K562 (cell line): Measurements from ENCODE around the gene TBXAS1. TPM values are rescaled to one million over a fixed set of nuclear protein-coding genes. Genes with fewer than 3 reads are reported as not detected.

Source experiments
- ATF7 ChIP-seq: fragments of 450-650 bp; IDR thresholded peaks from 2 replicates; pipeline ENCODE4 v1.7.1; 2014; ENCODE audit warnings: mild to moderate bottlenecking, moderate library complexity
- BRCA1 ChIP-seq, 2 experiments: fragments of 450-650 bp in 1 of 2; sonication (generic) in 1 of 2; formaldehyde crosslinking in 1 of 2; IDR thresholded peaks; 2 replicates each; pipeline versions ENCODE4 v1.5.0 to v1.6.1; 2017 to 2020; ENCODE audit warnings: mild to moderate bottlenecking in 1 of 2, missing genetic modification reagents in 1 of 2
- ELF1 ChIP-seq: fragments of 200-800 bp; sonication (Bioruptor generic); IDR thresholded peaks from 2 replicates; pipeline ENCODE4 v1.6.1; 2016; ENCODE audit warnings: missing genetic modification characterization, missing compliant biosample characterization
- FOXP1 ChIP-seq: sonication (generic); formaldehyde crosslinking; IDR thresholded peaks from 2 replicates; pipeline ENCODE4 v1.8.0; 2022; ENCODE audit warnings: mild to moderate bottlenecking, missing genetic modification reagents
- ZNF134 ChIP-seq: fragments of 250-450 bp; sonication (Bioruptor Pico); conservative IDR thresholded peaks from 2 replicates; pipeline ENCODE4 v1.4.0; 2020
- ZNF174 ChIP-seq: fragments of 250-450 bp; sonication (Bioruptor Pico); IDR thresholded peaks from 2 replicates; pipeline ENCODE4 v1.4.0; 2020; ENCODE audit warnings: mild to moderate bottlenecking
- ZNF316 ChIP-seq: fragments of 450-650 bp; IDR thresholded peaks from 2 replicates; pipeline ENCODE4 v1.6.1; 2016
- polyA plus RNA-seq, 8 experiments: library from polyadenylated mRNA; depleted of rRNA in 4 of 8; stranded (reverse) in 5 of 8; unstranded in 3 of 8; fragments of >200 nt; fragmentation: Nextera tagmentation in 2 of 8; fragmentation: Illumina TruSeq in 1 of 8; extraction: Ambion mirVana in 2 of 8; extraction: Trizol in 1 of 8; gene quantifications; 2 replicates each; pipeline versions ENCODE4 v1.2.1 to v1.2.3, GENCODE V29; 2011 to 2014; ENCODE audit warnings: inconsistent platforms in 1 of 8, missing spikeins in 1 of 8
- total RNA-seq, 7 experiments: library from RNA; depleted of rRNA in 6 of 7; stranded (reverse); fragments of >200 nt in 6 of 7; fragmentation: Illumina TruSeq in 2 of 7; extraction: Trizol in 2 of 7; gene quantifications; 2 replicates each; pipeline versions ENCODE4 v1.2.1 to v1.2.3, GENCODE V29; 2011 to 2021; ENCODE audit warnings: low replicate concordance in 1 of 7
- TF ChIP-seq, protein P1 (sequence below): fragments of 450-650 bp; IDR thresholded peaks from 2 replicates; pipeline ENCODE4 v1.6.1; 2016; ENCODE audit warnings: mild to moderate bottlenecking, moderate library complexity
- TF ChIP-seq, protein P2 (sequence below): fragments of 450-650 bp; conservative IDR thresholded peaks from 2 replicates; pipeline ENCODE4 v1.6.1; 2016; ENCODE audit warnings: missing genetic modification characterization, low read depth, mild to moderate bottlenecking, missing compliant biosample characterization, moderate library complexity
- TF ChIP-seq, protein P3 (sequence below): sonication (generic); formaldehyde crosslinking; IDR thresholded peaks from 2 replicates; pipeline ENCODE4 v1.8.0; 2022; ENCODE audit warnings: mild to moderate bottlenecking, missing genetic modification reagents

Gene TBXAS1
- total and polyA plus RNA-seq, 9 of the 15 experiments (the other 6 are each of a cell fraction or from before 2014, with no cell fraction given) = 1.1 to 8.3 (median 1.9) TPM

GRCh38 chr7:139829025-139829774, at the start of gene TBXAS1 (continued):
- TF ChIP-seq, protein P1, sequence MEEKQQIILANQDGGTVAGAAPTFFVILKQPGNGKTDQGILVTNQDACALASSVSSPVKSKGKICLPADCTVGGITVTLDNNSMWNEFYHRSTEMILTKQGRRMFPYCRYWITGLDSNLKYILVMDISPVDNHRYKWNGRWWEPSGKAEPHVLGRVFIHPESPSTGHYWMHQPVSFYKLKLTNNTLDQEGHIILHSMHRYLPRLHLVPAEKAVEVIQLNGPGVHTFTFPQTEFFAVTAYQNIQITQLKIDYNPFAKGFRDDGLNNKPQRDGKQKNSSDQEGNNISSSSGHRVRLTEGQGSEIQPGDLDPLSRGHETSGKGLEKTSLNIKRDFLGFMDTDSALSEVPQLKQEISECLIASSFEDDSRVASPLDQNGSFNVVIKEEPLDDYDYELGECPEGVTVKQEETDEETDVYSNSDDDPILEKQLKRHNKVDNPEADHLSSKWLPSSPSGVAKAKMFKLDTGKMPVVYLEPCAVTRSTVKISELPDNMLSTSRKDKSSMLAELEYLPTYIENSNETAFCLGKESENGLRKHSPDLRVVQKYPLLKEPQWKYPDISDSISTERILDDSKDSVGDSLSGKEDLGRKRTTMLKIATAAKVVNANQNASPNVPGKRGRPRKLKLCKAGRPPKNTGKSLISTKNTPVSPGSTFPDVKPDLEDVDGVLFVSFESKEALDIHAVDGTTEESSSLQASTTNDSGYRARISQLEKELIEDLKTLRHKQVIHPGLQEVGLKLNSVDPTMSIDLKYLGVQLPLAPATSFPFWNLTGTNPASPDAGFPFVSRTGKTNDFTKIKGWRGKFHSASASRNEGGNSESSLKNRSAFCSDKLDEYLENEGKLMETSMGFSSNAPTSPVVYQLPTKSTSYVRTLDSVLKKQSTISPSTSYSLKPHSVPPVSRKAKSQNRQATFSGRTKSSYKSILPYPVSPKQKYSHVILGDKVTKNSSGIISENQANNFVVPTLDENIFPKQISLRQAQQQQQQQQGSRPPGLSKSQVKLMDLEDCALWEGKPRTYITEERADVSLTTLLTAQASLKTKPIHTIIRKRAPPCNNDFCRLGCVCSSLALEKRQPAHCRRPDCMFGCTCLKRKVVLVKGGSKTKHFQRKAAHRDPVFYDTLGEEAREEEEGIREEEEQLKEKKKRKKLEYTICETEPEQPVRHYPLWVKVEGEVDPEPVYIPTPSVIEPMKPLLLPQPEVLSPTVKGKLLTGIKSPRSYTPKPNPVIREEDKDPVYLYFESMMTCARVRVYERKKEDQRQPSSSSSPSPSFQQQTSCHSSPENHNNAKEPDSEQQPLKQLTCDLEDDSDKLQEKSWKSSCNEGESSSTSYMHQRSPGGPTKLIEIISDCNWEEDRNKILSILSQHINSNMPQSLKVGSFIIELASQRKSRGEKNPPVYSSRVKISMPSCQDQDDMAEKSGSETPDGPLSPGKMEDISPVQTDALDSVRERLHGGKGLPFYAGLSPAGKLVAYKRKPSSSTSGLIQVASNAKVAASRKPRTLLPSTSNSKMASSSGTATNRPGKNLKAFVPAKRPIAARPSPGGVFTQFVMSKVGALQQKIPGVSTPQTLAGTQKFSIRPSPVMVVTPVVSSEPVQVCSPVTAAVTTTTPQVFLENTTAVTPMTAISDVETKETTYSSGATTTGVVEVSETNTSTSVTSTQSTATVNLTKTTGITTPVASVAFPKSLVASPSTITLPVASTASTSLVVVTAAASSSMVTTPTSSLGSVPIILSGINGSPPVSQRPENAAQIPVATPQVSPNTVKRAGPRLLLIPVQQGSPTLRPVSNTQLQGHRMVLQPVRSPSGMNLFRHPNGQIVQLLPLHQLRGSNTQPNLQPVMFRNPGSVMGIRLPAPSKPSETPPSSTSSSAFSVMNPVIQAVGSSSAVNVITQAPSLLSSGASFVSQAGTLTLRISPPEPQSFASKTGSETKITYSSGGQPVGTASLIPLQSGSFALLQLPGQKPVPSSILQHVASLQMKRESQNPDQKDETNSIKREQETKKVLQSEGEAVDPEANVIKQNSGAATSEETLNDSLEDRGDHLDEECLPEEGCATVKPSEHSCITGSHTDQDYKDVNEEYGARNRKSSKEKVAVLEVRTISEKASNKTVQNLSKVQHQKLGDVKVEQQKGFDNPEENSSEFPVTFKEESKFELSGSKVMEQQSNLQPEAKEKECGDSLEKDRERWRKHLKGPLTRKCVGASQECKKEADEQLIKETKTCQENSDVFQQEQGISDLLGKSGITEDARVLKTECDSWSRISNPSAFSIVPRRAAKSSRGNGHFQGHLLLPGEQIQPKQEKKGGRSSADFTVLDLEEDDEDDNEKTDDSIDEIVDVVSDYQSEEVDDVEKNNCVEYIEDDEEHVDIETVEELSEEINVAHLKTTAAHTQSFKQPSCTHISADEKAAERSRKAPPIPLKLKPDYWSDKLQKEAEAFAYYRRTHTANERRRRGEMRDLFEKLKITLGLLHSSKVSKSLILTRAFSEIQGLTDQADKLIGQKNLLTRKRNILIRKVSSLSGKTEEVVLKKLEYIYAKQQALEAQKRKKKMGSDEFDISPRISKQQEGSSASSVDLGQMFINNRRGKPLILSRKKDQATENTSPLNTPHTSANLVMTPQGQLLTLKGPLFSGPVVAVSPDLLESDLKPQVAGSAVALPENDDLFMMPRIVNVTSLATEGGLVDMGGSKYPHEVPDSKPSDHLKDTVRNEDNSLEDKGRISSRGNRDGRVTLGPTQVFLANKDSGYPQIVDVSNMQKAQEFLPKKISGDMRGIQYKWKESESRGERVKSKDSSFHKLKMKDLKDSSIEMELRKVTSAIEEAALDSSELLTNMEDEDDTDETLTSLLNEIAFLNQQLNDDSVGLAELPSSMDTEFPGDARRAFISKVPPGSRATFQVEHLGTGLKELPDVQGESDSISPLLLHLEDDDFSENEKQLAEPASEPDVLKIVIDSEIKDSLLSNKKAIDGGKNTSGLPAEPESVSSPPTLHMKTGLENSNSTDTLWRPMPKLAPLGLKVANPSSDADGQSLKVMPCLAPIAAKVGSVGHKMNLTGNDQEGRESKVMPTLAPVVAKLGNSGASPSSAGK = peak; percentile 88
- TF ChIP-seq ELF1 = 0 out of 2 replicates have a peak, but pooled peaks have one; percentile 12
- TF ChIP-seq, protein P2, sequence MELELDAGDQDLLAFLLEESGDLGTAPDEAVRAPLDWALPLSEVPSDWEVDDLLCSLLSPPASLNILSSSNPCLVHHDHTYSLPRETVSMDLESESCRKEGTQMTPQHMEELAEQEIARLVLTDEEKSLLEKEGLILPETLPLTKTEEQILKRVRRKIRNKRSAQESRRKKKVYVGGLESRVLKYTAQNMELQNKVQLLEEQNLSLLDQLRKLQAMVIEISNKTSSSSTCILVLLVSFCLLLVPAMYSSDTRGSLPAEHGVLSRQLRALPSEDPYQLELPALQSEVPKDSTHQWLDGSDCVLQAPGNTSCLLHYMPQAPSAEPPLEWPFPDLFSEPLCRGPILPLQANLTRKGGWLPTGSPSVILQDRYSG (tag) = 0 out of 2 replicates have a peak, but pooled peaks have one; percentile 32
- TF ChIP-seq ZNF134 (CRISPR knock-in tag) = no peak
- TF ChIP-seq BRCA1 (IDR thresholded peaks at IDR 0.05) = no peak
- TF ChIP-seq BRCA1 (CRISPR knock-in tag; IDR thresholded peaks at IDR 0.05) = peak; percentile 64; the same call in 1 of the 2 replicates
- peak; percentile 89; the same call in 1 of the 2 replicates for TF ChIP-seq FOXP1 (CRISPR knock-in tag)
- TF ChIP-seq ATF7 = 0 out of 2 replicates have a peak, but pooled peaks have one; percentile 16
- no peak for TF ChIP-seq ZNF174 (CRISPR knock-in tag)
- peak; percentile 80 for TF ChIP-seq ZNF316
- TF ChIP-seq, protein P3, sequence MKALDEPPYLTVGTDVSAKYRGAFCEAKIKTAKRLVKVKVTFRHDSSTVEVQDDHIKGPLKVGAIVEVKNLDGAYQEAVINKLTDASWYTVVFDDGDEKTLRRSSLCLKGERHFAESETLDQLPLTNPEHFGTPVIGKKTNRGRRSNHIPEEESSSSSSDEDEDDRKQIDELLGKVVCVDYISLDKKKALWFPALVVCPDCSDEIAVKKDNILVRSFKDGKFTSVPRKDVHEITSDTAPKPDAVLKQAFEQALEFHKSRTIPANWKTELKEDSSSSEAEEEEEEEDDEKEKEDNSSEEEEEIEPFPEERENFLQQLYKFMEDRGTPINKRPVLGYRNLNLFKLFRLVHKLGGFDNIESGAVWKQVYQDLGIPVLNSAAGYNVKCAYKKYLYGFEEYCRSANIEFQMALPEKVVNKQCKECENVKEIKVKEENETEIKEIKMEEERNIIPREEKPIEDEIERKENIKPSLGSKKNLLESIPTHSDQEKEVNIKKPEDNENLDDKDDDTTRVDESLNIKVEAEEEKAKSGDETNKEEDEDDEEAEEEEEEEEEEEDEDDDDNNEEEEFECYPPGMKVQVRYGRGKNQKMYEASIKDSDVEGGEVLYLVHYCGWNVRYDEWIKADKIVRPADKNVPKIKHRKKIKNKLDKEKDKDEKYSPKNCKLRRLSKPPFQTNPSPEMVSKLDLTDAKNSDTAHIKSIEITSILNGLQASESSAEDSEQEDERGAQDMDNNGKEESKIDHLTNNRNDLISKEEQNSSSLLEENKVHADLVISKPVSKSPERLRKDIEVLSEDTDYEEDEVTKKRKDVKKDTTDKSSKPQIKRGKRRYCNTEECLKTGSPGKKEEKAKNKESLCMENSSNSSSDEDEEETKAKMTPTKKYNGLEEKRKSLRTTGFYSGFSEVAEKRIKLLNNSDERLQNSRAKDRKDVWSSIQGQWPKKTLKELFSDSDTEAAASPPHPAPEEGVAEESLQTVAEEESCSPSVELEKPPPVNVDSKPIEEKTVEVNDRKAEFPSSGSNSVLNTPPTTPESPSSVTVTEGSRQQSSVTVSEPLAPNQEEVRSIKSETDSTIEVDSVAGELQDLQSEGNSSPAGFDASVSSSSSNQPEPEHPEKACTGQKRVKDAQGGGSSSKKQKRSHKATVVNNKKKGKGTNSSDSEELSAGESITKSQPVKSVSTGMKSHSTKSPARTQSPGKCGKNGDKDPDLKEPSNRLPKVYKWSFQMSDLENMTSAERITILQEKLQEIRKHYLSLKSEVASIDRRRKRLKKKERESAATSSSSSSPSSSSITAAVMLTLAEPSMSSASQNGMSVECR (CRISPR knock-in tag) = peak; percentile 76; the same call in 1 of the 2 replicates
